GM13977 (cell line): ENCODE measurements around the gene AFF1.

Experiments used
- DNase-seq: peaks from one replicate; pipeline ENCODE4 v3.0.0; 2012; ENCODE audit warnings: low spot score
- CTCF ChIP-seq: IDR thresholded peaks from 2 replicates; pipeline ENCODE4 v1.5.1; 2012; ENCODE audit warnings: mild to moderate bottlenecking, control low read depth; ENCODE audit not compliant: insufficient read depth; ENCODE audit errors: extremely low read depth, missing control alignments
- in situ Hi-C: fragments of 300-500 bp; cut with MboI; formaldehyde crosslinking; loops from one replicate; pipeline ENCODE4 v1.12.0; 2022; ENCODE audit warnings: low sequenced_read_pairs, low pct_unique_long_range_greater_than_20kb, mixed read lengths, inconsistent platforms; ENCODE audit not compliant: unreplicated experiment

The AFF1 gene

DNA sequence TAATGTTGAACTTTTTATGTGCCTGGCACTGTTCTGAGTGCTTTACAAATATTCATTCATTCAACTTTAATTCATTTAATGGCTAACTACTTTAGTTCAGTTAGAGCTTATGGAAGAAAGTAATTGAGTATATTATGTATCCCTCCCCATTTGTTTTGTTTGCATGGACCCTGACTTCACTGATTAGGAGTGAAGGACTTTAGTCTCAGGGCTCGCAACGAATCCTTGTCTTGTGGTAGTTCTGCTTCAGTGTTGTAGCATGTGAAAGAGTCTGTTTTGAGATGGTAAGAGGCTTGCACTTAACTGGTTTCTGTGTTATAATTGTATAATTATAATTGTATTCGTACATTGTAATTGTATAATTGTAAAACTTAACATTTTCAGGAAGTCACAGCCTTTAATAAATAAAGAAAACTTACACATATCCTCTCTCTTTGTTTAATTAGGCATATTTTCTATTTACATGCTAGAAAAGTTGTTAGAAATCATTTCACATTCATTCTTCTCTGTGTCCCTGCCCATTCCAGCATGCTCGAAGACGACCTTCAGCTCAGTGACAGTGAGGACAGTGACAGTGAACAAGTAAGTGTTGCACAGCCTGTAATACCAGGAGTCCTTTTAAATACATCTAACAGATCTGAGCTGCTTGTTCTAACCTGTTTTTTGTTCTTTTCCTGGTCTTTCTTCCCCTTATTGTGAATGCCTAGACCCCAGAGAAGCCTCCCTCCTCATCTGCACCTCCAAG, 170.5 kb downstream of the AFF1 start:
- in situ Hi-C loops, result no loop called here
- DNase-seq, result no peak
- TF ChIP-seq CTCF, result no peak

- TF ChIP-seq CTCF, result no peak
- in situ Hi-C loops, result no loop called here
- DNase-seq, result no peak
Measured at GRCh38 chr4:87108142-87108546, 173.3 kb downstream of the AFF1 start.

GRCh38 chr4:87109121-87109520, 174.3 kb downstream of the AFF1 start:
- in situ Hi-C loops, result no loop called here
- no peak for TF ChIP-seq CTCF
- DNase-seq, result no peak

DNA sequence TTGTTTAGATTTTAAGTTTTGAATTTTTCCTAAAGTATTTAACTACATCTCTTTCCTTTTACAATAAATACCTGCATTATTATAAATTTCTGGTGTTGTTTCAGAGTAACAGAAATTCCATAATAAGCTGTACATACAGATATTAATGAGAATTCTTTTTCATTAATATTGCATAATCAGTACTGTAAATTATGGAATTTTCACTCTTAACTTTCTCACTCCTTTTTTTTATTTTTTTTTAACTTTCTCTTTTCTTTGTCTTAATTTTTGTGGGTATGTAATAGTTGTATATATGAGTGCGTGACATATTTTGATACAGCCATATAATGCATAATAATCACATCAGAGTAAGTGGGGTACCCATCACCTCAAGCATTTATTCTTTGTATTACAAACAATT, 175.1 kb downstream of the AFF1 start:
- no peak for DNase-seq
- TF ChIP-seq CTCF, result no peak
- in situ Hi-C loops, result no loop called here

DNA sequence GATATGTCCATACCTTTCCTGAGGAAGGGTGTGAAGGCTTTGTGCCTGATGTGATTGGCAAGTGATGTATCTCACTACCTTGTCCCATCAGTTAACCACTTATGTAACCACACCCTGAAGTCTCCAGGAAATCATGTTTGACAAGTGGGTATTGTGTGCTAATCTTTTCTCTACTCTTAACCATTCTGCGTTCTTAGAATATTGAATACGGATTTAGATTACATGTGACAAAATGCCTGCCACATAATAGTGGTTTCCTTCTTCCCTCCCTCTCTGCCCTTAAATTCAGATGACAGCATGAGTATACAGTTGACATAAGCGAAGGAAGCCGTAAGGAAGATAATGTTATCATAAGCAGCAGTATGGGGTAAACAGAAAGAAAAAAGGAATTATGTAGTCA, 177.3 kb downstream of the AFF1 start:
- no peak for TF ChIP-seq CTCF
- DNase-seq, result no peak
- in situ Hi-C loops, result no loop called here

- TF ChIP-seq CTCF, result no peak
- no peak for DNase-seq
- in situ Hi-C loops, result no loop called here
Measured at GRCh38 chr4:87114245-87115062, 179.6 kb downstream of the AFF1 start.
